Fibroblast of mammary gland (primary cell): Measurements from ENCODE around the gene PDE6H.

Experiments used
- DNase-seq: peaks from one replicate; pipeline ENCODE4 v3.0.0-alpha.2; 2010; ENCODE audit warnings: low read depth
- H3K4me3 ChIP-seq: 2 replicates; pipeline ENCODE4 v1.5.1; 2011; ENCODE audit warnings: low read depth, mild to moderate bottlenecking, low read length, moderate library complexity; ENCODE audit not compliant: control insufficient read depth
- CTCF ChIP-seq: conservative IDR thresholded peaks from 2 replicates; pipeline ENCODE4 v1.5.1; 2011; ENCODE audit warnings: low read depth, low read length, inconsistent platforms; ENCODE audit not compliant: control insufficient read depth, insufficient read depth

Gene PDE6H

GRCh38 chr12:14979468-14979867 is 6.6 kb downstream of the PDE6H start:
- no peak overlapping the region for H3K4me3 ChIP-seq
- TF ChIP-seq CTCF = no peak
- no peak for DNase-seq

GRCh38 chr12:14981049-14981448 is 8.2 kb downstream of the PDE6H start:
- H3K4me3 ChIP-seq = no peak overlapping the region
- no peak for DNase-seq
- TF ChIP-seq CTCF = no peak

GRCh38 chr12:14982562-14982961 is 9.7 kb downstream of the PDE6H start:
- DNase-seq = no peak
- H3K4me3 ChIP-seq = no peak overlapping the region
- no peak for TF ChIP-seq CTCF

- TF ChIP-seq CTCF = no peak
- DNase-seq = no peak
- H3K4me3 ChIP-seq = no peak overlapping the region
Observed at GRCh38 chr12:14982991-14983390, 10.1 kb downstream of the PDE6H start.

- no peak overlapping the region for H3K4me3 ChIP-seq
- no peak for DNase-seq
- TF ChIP-seq CTCF = no peak
Observed at GRCh38 chr12:14984036-14984435, 11.2 kb downstream of the PDE6H start.

- no peak for DNase-seq
- no peak for TF ChIP-seq CTCF
- H3K4me3 ChIP-seq = no peak overlapping the region
Observed at GRCh38 chr12:14984766-14985285, 12.0 kb downstream of the PDE6H start.

- H3K4me3 ChIP-seq = no peak overlapping the region
- TF ChIP-seq CTCF = no peak
- no peak for DNase-seq
Observed at GRCh38 chr12:14986449-14986848, 13.6 kb downstream of the PDE6H start.
